Activated naive CD8-positive, alpha-beta T cell treated with anti-CD3 and anti-CD28 coated beads for 36 hours (primary cell): ENCODE measurements around the gene CSAD. TPM values are rescaled to one million over a fixed set of nuclear protein-coding genes. Genes with fewer than 3 reads are reported as not detected.

Experiments
- total RNA-seq, 2 experiments: library from RNA; stranded (reverse); gene quantifications; one replicate each; pipeline ENCODE4 v1.2.3, GENCODE V29; 2021

CSAD gene
- total RNA-seq, 2 experiments from 2014 or later = 11.8 to 11.9 TPM

Other genes with a start within 250 kb of the CSAD start
- 1 to 10 TPM; 7.3 to 7.6 TPM for gene KRT18, start 231.8 kb downstream of the CSAD start, total RNA-seq
- gene EIF4B, start 174.5 kb downstream of the CSAD start, total RNA-seq = 100 to 1,000 TPM; 704 to 720 TPM
- gene TNS2, start 130.9 kb downstream of the CSAD start, total RNA-seq = 1 to 10 TPM; 1.5 to 2.6 TPM
- 10 to 100 TPM; 23.5 to 25.7 TPM for gene SPRYD3, start 101.5 kb downstream of the CSAD start, total RNA-seq
- gene IGFBP6, start 83.3 kb downstream of the CSAD start, total RNA-seq = 1 to 10 TPM; 1.9 to 2.2 TPM
- gene SOAT2, start 77.4 kb downstream of the CSAD start, total RNA-seq = 1 to 10 TPM; 3.1 to 3.8 TPM
- gene ZNF740, start 203 bp downstream of the CSAD start, total RNA-seq = 10 to 100 TPM; 34.9 to 42.8 TPM
- gene ITGB7, start 26.3 kb upstream of the CSAD start, total RNA-seq = 100 to 1,000 TPM; 102 to 105 TPM
- gene RARG, start 51.3 kb upstream of the CSAD start, total RNA-seq = 10 to 100 TPM; 22.7 to 26.0 TPM
- 10 to 100 TPM; 66.3 to 67.7 TPM for gene ESPL1, start 87.4 kb upstream of the CSAD start, total RNA-seq
- 100 to 1,000 TPM; 309 to 321 TPM for gene PFDN5, start 114.6 kb upstream of the CSAD start, total RNA-seq
- 10 to 100 TPM; 73.4 to 79.7 TPM for gene MYG1, start 118.8 kb upstream of the CSAD start, total RNA-seq
- 10 to 100 TPM; 79.9 to 86.4 TPM for gene AAAS, start 140.7 kb upstream of the CSAD start, total RNA-seq
- gene SP7, start 155.4 kb upstream of the CSAD start, total RNA-seq = not detected
- gene SP1, start 199.3 kb upstream of the CSAD start, total RNA-seq = 10 to 100 TPM; 65.8 to 68.1 TPM
- gene AMHR2, start 242.9 kb upstream of the CSAD start, total RNA-seq = not detected